HCT116 (cell line): Measurements from ENCODE around the gene CFAP91. TPM values are rescaled to one million over a fixed set of nuclear protein-coding genes. Genes with fewer than 3 reads are reported as not detected.

Experiments
- ATAC-seq: fragments of 200-7000 bp; cut with Tn5 transposase; 2 replicates; pipeline ENCODE4 v1.9.1; 2020; ENCODE audit warnings: mild to moderate bottlenecking, moderate library complexity
- BruUV-seq: library from RNA; stranded (reverse); fragments of 400-500 nt; replicated peaks from 2 replicates; lab custom pipeline; 2021; lab: Mats Ljungman, UMichigan
- CTCF ChIA-PET: fragments of 300-600 bp; sonication (Branson Sonifier 250); formaldehyde crosslinking; loops from one replicate; lab custom pipeline; 2021; ENCODE audit warnings: antibody characterized with exemption; lab: Charles Lee
- POLR2A ChIA-PET: fragments of 300-600, 350-600 bp; sonication (Branson Sonifier 250); formaldehyde crosslinking; loops from one replicate; lab custom pipeline; 2021; ENCODE audit warnings: antibody characterized with exemption; lab: Charles Lee
- RAD21 ChIA-PET, 2 experiments: fragments of 300-600 bp; sonication (Branson Sonifier 250); formaldehyde crosslinking; loops; one replicate each; lab custom pipeline; 2023; ENCODE audit warnings: low total read pairs in 2 of 2; ENCODE audit not compliant: uncharacterized antibody in 2 of 2, unreplicated experiment in 2 of 2, low non-redundant PET in 1 of 2; lab: Charles Lee
- DNase-seq: peaks from one replicate; pipeline ENCODE4 v3.0.0-alpha.2; 2010; ENCODE audit warnings: low read depth, low spot score
- H2AFZ ChIP-seq: fragments of 200-600 bp; shearing (Covaris generic), sonication (generic); 2 replicates; pipeline ENCODE4 v1.6.1; 2017; ENCODE audit warnings: low read depth, mixed run types, mixed read lengths, antibody characterized with exemption, low read length; ENCODE audit not compliant: poor library complexity, severe bottlenecking
- H3K27ac ChIP-seq: 2 replicates; pipeline ENCODE4 v1.5.1; 2012; ENCODE audit warnings: low read depth, low read length
- H3K27me3 ChIP-seq: fragments of 200-600 bp; sonication (generic); 2 replicates; pipeline ENCODE4 v1.6.1; 2016; ENCODE audit warnings: mixed run types, low read length, mixed read lengths; ENCODE audit not compliant: insufficient read depth
- H3K36me3 ChIP-seq, 2 experiments: fragments of 200-500 bp in 1 of 2; fragments of 200-600 bp in 1 of 2; sonication (Bioruptor generic) in 1 of 2; sonication (generic) in 1 of 2; 2 replicates each; pipeline versions ENCODE4 v1.5.1 to v1.6.1; 2014 to 2016; ENCODE audit warnings: low read length in 2 of 2, inconsistent platforms in 1 of 2, mixed read lengths in 1 of 2, mixed run types in 1 of 2; ENCODE audit not compliant: insufficient read depth in 2 of 2, control insufficient read depth in 1 of 2
- H3K4me1 ChIP-seq, 2 experiments: fragments of 200-600 bp in 1 of 2; sonication (generic) in 1 of 2; 2 replicates each; pipeline versions ENCODE4 v1.5.1 to v1.6.1; 2012 to 2017; ENCODE audit warnings: low read length in 2 of 2, inconsistent platforms in 1 of 2, mild to moderate bottlenecking in 1 of 2, mixed read lengths in 1 of 2, mixed run types in 1 of 2, moderate library complexity in 1 of 2; ENCODE audit not compliant: insufficient read depth in 2 of 2, control insufficient read depth in 1 of 2
- H3K4me2 ChIP-seq: fragments of 200-600 bp; sonication (generic); 2 replicates; pipeline ENCODE4 v1.6.1; 2017; ENCODE audit warnings: mixed run types, low read length, mixed read lengths
- H3K4me3 ChIP-seq, 2 experiments: fragments of 200-600 bp in 1 of 2; sonication (generic) in 1 of 2; replicated peaks in 1 of 2; 2 replicates each; pipeline ENCODE4 v1.5.1; 2011 to 2016; ENCODE audit warnings: low read length in 2 of 2, control low read depth in 1 of 2, low read depth in 1 of 2, mild to moderate bottlenecking in 1 of 2, mixed read lengths in 1 of 2, mixed run types in 1 of 2
- H3K79me2 ChIP-seq: fragments of 200-600 bp; sonication (generic); 2 replicates; pipeline ENCODE4 v1.6.1; 2017; ENCODE audit warnings: mild to moderate bottlenecking, mixed run types, low read length, moderate library complexity, mixed read lengths; ENCODE audit not compliant: insufficient read depth
- H3K9ac ChIP-seq: fragments of 200-600 bp; sonication (generic); 2 replicates; pipeline ENCODE4 v1.6.1; 2016; ENCODE audit warnings: low read length, mixed read lengths
- H3K9me2 ChIP-seq: fragments of 200-600 bp; sonication (generic), shearing (Covaris generic); 2 replicates; pipeline ENCODE4 v1.6.1; 2017; ENCODE audit warnings: mixed run types, mild to moderate bottlenecking, moderate library complexity; ENCODE audit not compliant: insufficient read depth
- H3K9me3 ChIP-seq, 2 experiments: fragments of 200-500 bp in 1 of 2; fragments of 200-600 bp in 1 of 2; sonication (Bioruptor generic) in 1 of 2; sonication (generic) in 1 of 2; 2 replicates each; pipeline ENCODE4 v1.6.1; 2014 to 2017; ENCODE audit warnings: low read length in 2 of 2, mixed read lengths in 2 of 2, inconsistent platforms in 1 of 2, low read depth in 1 of 2, mild to moderate bottlenecking in 1 of 2, mixed run types in 1 of 2, moderate library complexity in 1 of 2; ENCODE audit not compliant: control insufficient read depth in 1 of 2, insufficient read depth in 1 of 2
- H4K20me1 ChIP-seq: fragments of 200-600 bp; sonication (generic), shearing (Covaris generic); 2 replicates; pipeline ENCODE4 v1.6.1; 2017; ENCODE audit warnings: mixed run types, mild to moderate bottlenecking, moderate library complexity; ENCODE audit not compliant: insufficient read depth
- CBX3 ChIP-seq: IDR thresholded peaks from 2 replicates; pipeline ENCODE4 v1.6.1; 2012; ENCODE audit warnings: low read depth
- ELF1 ChIP-seq: IDR thresholded peaks from 2 replicates; pipeline ENCODE4 v1.6.1; 2012; ENCODE audit warnings: low read depth, borderline replicate concordance
- EZH2 ChIP-seq: fragments of 200-600 bp; sonication (generic); IDR thresholded peaks from 2 replicates; pipeline ENCODE4 v1.6.1; 2017; ENCODE audit warnings: antibody characterized with exemption, mixed run types
- EZH2phosphoT487 ChIP-seq: fragments of 200-600 bp; IDR thresholded peaks from 2 replicates; pipeline ENCODE4 v1.6.1; 2018; ENCODE audit warnings: antibody characterized with exemption, borderline replicate concordance
- FOSL1 ChIP-seq: IDR thresholded peaks from 2 replicates; pipeline ENCODE4 v1.6.1; 2012; ENCODE audit warnings: low read depth
- SRF ChIP-seq: IDR thresholded peaks from 2 replicates; pipeline ENCODE4 v1.6.1; 2012; ENCODE audit warnings: low read depth
- TCF7L2 ChIP-seq: IDR thresholded peaks from 2 replicates; pipeline ENCODE4 v1.7.0; 2011; ENCODE audit warnings: borderline replicate concordance, inconsistent platforms; ENCODE audit not compliant: insufficient read depth, insufficient read length; ENCODE audit errors: extremely low read depth
- YY1 ChIP-seq: IDR thresholded peaks from 2 replicates; pipeline ENCODE4 v1.6.1; 2011; ENCODE audit warnings: low read length, low read depth, moderate library complexity, mild to moderate bottlenecking; ENCODE audit not compliant: insufficient replicate concordance; ENCODE audit errors: extremely low read depth
- ZFX ChIP-seq: fragments of 450-650 bp; IDR thresholded peaks from 2 replicates; pipeline ENCODE4 v1.6.1; 2017
- intact Hi-C: fragments of 100-400 bp; cut with micrococcal nuclease; formaldehyde crosslinking; loops from 2 replicates; pipeline ENCODE4 v1.10.0; 2022
- total RNA-seq: library from RNA; stranded (reverse); gene quantifications from one replicate; pipeline ENCODE4 v1.2.1, GENCODE V29; 2021; ENCODE audit not compliant: unreplicated experiment
- TF ChIP-seq, protein P1 (sequence below): IDR thresholded peaks from 2 replicates; pipeline ENCODE4 v1.6.1; 2011; ENCODE audit warnings: mild to moderate bottlenecking, low read length, moderate library complexity; ENCODE audit not compliant: insufficient replicate concordance; ENCODE audit errors: extremely low read depth
- TF ChIP-seq, protein P2 (sequence below): IDR thresholded peaks from 2 replicates; pipeline ENCODE4 v1.6.1; 2012

Gene CFAP91
- total RNA-seq, 1 experiment from 2014 or later: 0.96 TPM

DNA sequence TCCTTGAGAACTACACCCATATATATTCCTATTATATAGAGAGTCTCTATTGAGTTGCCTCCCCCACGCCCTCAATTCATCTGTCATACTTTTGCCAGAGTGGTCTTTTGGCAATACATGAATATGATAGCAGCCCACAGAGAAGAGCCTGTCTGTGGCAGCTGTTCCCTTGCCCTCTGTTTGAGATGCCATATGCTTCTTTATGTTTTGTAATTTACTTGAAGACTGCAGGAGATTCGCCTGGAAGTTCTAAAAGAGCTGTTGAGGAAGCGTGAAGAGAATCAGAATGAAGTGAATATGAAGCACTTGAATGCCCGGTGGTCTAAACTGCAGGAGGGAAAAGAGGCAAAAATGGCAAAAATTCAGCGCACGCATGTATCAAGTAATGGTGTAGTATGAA is 27.2 kb downstream of the CFAP91 start (continued):
- TF ChIP-seq YY1: no peak
- TF ChIP-seq, all 23 proteins: peak for 0

DNA sequence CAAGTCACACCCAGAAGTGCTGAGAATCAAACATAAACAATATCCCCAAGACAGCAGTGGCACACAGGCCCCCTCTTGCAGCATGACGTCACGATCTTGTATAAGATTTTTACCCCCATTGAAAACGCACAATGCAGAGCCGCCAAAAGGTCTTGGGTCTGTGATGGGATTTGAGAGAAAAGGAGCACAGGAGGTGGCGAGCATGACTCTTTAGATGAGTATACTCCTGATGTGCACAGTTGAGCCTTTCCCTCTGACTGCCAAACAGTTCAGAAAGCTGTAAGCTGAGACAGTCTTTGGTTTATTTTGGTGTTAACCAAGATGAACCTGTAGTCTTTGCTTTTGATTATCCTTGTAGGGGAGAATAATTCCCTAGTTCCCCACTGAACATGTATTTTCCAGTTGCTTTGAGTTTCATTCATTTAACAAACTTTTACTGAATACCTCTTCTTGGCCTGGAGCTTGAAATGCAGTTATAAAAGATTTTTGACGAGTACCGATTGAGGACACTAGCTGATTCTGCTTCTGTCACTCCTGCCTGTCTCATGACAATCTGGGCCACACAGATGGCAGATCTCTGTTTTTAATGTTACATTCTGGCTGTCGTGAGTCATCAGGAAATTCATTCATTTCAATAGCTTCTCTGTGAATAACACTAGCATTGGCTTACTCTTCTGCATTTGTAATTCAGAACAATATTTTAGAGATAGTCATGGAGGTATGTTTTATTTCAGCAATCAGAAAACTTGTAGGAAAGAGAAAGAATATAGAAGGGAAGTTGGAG is 28.9 kb downstream of the CFAP91 start:
- no peak overlapping the region for H3K9ac ChIP-seq
- no peak overlapping the region for H2AFZ ChIP-seq
- H3K4me2 ChIP-seq: no peak overlapping the region
- no peaks in the 10 kb centered on the region for H3K4me1 ChIP-seq
- ChIA-PET CTCF (no interaction called here), POLR2A (no interaction called here), RAD21 (no interaction called here)
- intact Hi-C loops: no loop called here
- H3K27me3 ChIP-seq: no peaks in the 10 kb centered on the region
- H4K20me1 ChIP-seq: no peaks in the 10 kb centered on the region
- no TSS peak for BruUV-seq
- ATAC-seq (no peak), DNase-seq (no peak)
- no peaks in the 10 kb centered on the region for H3K9me3 ChIP-seq
- H3K4me3 ChIP-seq: no peak overlapping the region
- TF ChIP-seq YY1 (no peak), FOSL1 (no peak), SRF (no peak), ELF1 (no peak), EZH2phosphoT487 (no peak), ZFX (no peak), TCF7L2 (no peak), CBX3 (no peak), EZH2 (no peak)
- TF ChIP-seq, protein P1, sequence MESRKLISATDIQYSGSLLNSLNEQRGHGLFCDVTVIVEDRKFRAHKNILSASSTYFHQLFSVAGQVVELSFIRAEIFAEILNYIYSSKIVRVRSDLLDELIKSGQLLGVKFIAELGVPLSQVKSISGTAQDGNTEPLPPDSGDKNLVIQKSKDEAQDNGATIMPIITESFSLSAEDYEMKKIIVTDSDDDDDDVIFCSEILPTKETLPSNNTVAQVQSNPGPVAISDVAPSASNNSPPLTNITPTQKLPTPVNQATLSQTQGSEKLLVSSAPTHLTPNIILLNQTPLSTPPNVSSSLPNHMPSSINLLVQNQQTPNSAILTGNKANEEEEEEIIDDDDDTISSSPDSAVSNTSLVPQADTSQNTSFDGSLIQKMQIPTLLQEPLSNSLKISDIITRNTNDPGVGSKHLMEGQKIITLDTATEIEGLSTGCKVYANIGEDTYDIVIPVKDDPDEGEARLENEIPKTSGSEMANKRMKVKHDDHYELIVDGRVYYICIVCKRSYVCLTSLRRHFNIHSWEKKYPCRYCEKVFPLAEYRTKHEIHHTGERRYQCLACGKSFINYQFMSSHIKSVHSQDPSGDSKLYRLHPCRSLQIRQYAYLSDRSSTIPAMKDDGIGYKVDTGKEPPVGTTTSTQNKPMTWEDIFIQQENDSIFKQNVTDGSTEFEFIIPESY: no peak
- TF ChIP-seq, protein P2, sequence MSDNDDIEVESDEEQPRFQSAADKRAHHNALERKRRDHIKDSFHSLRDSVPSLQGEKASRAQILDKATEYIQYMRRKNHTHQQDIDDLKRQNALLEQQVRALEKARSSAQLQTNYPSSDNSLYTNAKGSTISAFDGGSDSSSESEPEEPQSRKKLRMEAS: no peak
- H3K27ac ChIP-seq: no peak overlapping the region
- no peaks in the 10 kb centered on the region for H3K79me2 ChIP-seq
- H3K9me2 ChIP-seq: no peaks in the 10 kb centered on the region
- no peaks in the 10 kb centered on the region for H3K36me3 ChIP-seq
